Measurements from ENCODE around the gene TMC4. TPM values are rescaled to one million over a fixed set of nuclear protein-coding genes. Genes with fewer than 3 reads are reported as not detected.
"Not testable (repeated sequence)": the region's sequence is repeated elsewhere in the genome, so short reads cannot be mapped to it uniquely, and the experiment has no call there.

TMC4 gene
- total RNA-seq, 3 donors from 2014 or later: 0.48 to 41.6 (median 38.0) TPM

- no peaks in the 10 kb centered on the region for H3K27me3 ChIP-seq
- H3K9me3 ChIP-seq: no peaks in the 10 kb centered on the region
- H3K4me1 ChIP-seq: peaks cover 5 to 13% of the 10 kb centered on the region in 2 donors
- no peak for TF ChIP-seq POLR2A (IDR thresholded peaks at IDR 0.05)
- no peak for TF ChIP-seq CTCF (IDR thresholded peaks at IDR 0.05)
- no peak for TF ChIP-seq POLR2AphosphoS5 (IDR thresholded peaks at IDR 0.05)
- no peak for DNase-seq (ENCODE audit: low spot score in 2 of 2)
- no peaks in the 10 kb centered on the region for H3K36me3 ChIP-seq
- no peak overlapping the region for H3K4me3 ChIP-seq
- intact Hi-C loops (cut with DNase I; ENCODE audit: low total_unique reads): no loop called here
- peak overlapping the region in 1 of 2 donors; percentile 97 for H3K27ac ChIP-seq
Observed at GRCh38 chr19:54199401-54199800, 26.4 kb upstream of the TMC4 start.

GRCh38 chr19:54197121-54197520 is 24.2 kb upstream of the TMC4 start:
- peaks cover 0 to 10% of the 10 kb centered on the region in 2 donors for H3K4me1 ChIP-seq
- TF ChIP-seq POLR2AphosphoS5 (IDR thresholded peaks at IDR 0.05) (no peak), POLR2A (IDR thresholded peaks at IDR 0.05) (no peak), CTCF (IDR thresholded peaks at IDR 0.05) (no peak)
- H3K27ac ChIP-seq: no peak overlapping the region
- no peaks in the 10 kb centered on the region for H3K36me3 ChIP-seq
- H3K27me3 ChIP-seq: no peaks in the 10 kb centered on the region
- intact Hi-C loops (cut with DNase I; ENCODE audit: low total_unique reads): no loop called here
- DNase-seq (ENCODE audit: low spot score in 2 of 2): no peak
- H3K9me3 ChIP-seq: no peaks in the 10 kb centered on the region
- H3K4me3 ChIP-seq: no peak overlapping the region

GRCh38 chr19:54196536-54196935 is 23.6 kb upstream of the TMC4 start:
- intact Hi-C loops (cut with DNase I; ENCODE audit: low total_unique reads): no loop called here

GRCh38 chr19:54194463-54194862 is 21.5 kb upstream of the TMC4 start:
- H3K36me3 ChIP-seq; intact Hi-C loops (cut with DNase I; ENCODE audit: low total_unique reads); H3K4me1 ChIP-seq; H3K27me3 ChIP-seq; H3K9me3 ChIP-seq; DNase-seq (ENCODE audit: low spot score in 2 of 2); H3K4me3 ChIP-seq; H3K27ac ChIP-seq: not testable (repeated sequence)

More at GRCh38 chr19:54196536-54196935, 23.6 kb upstream of the TMC4 start:
- no peak for DNase-seq (ENCODE audit: low spot score in 2 of 2)
- Histone ChIP-seq H3K9me3 (no peaks in the 10 kb centered on the region), H3K27ac (no peak overlapping the region), H3K27me3 (no peaks in the 10 kb centered on the region), H3K4me1 (peaks cover 0 to 10% of the 10 kb centered on the region in 2 donors), H3K36me3 (no peaks in the 10 kb centered on the region), H3K4me3 (no peak overlapping the region)
- no peak for TF ChIP-seq POLR2AphosphoS5 (IDR thresholded peaks at IDR 0.05)
- no peak for TF ChIP-seq POLR2A (IDR thresholded peaks at IDR 0.05)
- TF ChIP-seq CTCF (IDR thresholded peaks at IDR 0.05): no peak

- intact Hi-C loops (cut with DNase I; ENCODE audit: low total_unique reads): no loop called here
- Histone ChIP-seq H3K36me3 (no peaks in the 10 kb centered on the region), H3K4me1 (peaks cover 0 to 16% of the 10 kb centered on the region in 2 donors), H3K27ac (no peak overlapping the region), H3K4me3 (no peak overlapping the region), H3K27me3 (no peaks in the 10 kb centered on the region), H3K9me3 (no peaks in the 10 kb centered on the region)
- no peak for TF ChIP-seq POLR2AphosphoS5 (IDR thresholded peaks at IDR 0.05)
- TF ChIP-seq CTCF (IDR thresholded peaks at IDR 0.05): no peak
- no peak for TF ChIP-seq POLR2A (IDR thresholded peaks at IDR 0.05)
- DNase-seq (ENCODE audit: low spot score in 2 of 2): no peak
Observed at GRCh38 chr19:54193011-54193410, 20.1 kb upstream of the TMC4 start.
